ENCODE data around the gene EIF4G1.
"Not testable (repeated sequence)": the region's sequence is repeated elsewhere in the genome, so short reads cannot be mapped to it uniquely, and the experiment has no call there.

Gene EIF4G1

GRCh38 chr3:184314363-184314699 lies at the start of gene EIF4G1:
EIF4G1 (plus strand) TSS chr3:184314606; CDS start chr3:184315797, 1,191 bp downstream.
- peak; percentile 95 for DNase-seq

GRCh38 chr3:184267249-184267648 lies 47.2 kb upstream of the EIF4G1 start:
- DNase-seq, result not testable (repeated sequence)

GRCh38 chr3:184272269-184272668 lies 42.1 kb upstream of the EIF4G1 start:
- DNase-seq, result no peak

GRCh38 chr3:184275381-184275701 lies 39.1 kb upstream of the EIF4G1 start:
- DNase-seq, result no peak

- no peak for DNase-seq
Observed at GRCh38 chr3:184275961-184276910, 38.2 kb upstream of the EIF4G1 start, which contains the start of gene ECE2. ECE2 (plus strand) TSS chr3:184276022; CDS start chr3:184276154, 132 bp downstream.

- DNase-seq, result no peak
Observed at GRCh38 chr3:184277366-184277765, 37.0 kb upstream of the EIF4G1 start.

GRCh38 chr3:184282941-184283340 lies 31.5 kb upstream of the EIF4G1 start:
- no peak for DNase-seq

- no peak for DNase-seq
Observed at GRCh38 chr3:184283681-184284080, 30.7 kb upstream of the EIF4G1 start.

- no peak for DNase-seq
Observed at GRCh38 chr3:184284696-184285095, 29.7 kb upstream of the EIF4G1 start.

GRCh38 chr3:184289426-184289938 lies 24.9 kb upstream of the EIF4G1 start:
- peak; percentile 86 for DNase-seq

GRCh38 chr3:184290331-184290730 lies 24.1 kb upstream of the EIF4G1 start:
- DNase-seq, result no peak

GRCh38 chr3:184291044-184291737 lies 23.2 kb upstream of the EIF4G1 start:
- DNase-seq, result no peak

GRCh38 chr3:184291738-184292445 lies 22.5 kb upstream of the EIF4G1 start:
- no peak for DNase-seq

GRCh38 chr3:184295771-184296170 lies 18.6 kb upstream of the EIF4G1 start:
- DNase-seq, result no peak

GRCh38 chr3:184296616-184297015 lies 17.8 kb upstream of the EIF4G1 start:
- no peak for DNase-seq

- peak; percentile 98 for DNase-seq
Observed at GRCh38 chr3:184298759-184299487, 15.5 kb upstream of the EIF4G1 start, which contains the start of gene PSMD2. PSMD2 (plus strand) TSS chr3:184299241; CDS start chr3:184299267, 26 bp downstream.

- DNase-seq, result no peak
Observed at GRCh38 chr3:184299488-184300377, 14.7 kb upstream of the EIF4G1 start.

- no peak for DNase-seq
Observed at GRCh38 chr3:184300378-184300720, 14.1 kb upstream of the EIF4G1 start.

- no peak for DNase-seq
Observed at GRCh38 chr3:184305577-184305976, 8.8 kb upstream of the EIF4G1 start.

GRCh38 chr3:184306341-184306972 lies 7.9 kb upstream of the EIF4G1 start:
- DNase-seq, result no peak

- no peak for DNase-seq
Observed at GRCh38 chr3:184307915-184308314, 6.5 kb upstream of the EIF4G1 start.

All from activated CD8-positive, alpha-beta memory T cell treated with anti-CD3 and anti-CD28 coated beads for 24 hours (primary cell).